Neutrophil (primary cell): ENCODE measurements around the gene LCE3C.

Experiments used
- H3K27ac ChIP-seq: fragments of 200-600 bp; sonication (generic); 2 replicates; pipeline ENCODE4 v1.5.1; 2016; ENCODE audit warnings: mild to moderate bottlenecking, moderate library complexity
- H3K27me3 ChIP-seq: fragments of 200-600 bp; sonication (generic); 2 replicates; pipeline ENCODE4 v1.6.0; 2016; ENCODE audit warnings: mild to moderate bottlenecking
- H3K36me3 ChIP-seq: fragments of 200-600 bp; sonication (generic); 2 replicates; pipeline ENCODE4 v1.5.1; 2017
- H3K4me1 ChIP-seq, 2 experiments: fragments of 200-600 bp in 1 of 2; sonication (generic) in 1 of 2; 1 replicate in 1 of 2; 2 replicates in 1 of 2; pipeline versions ENCODE4 v1.5.1 to v1.6.1; 2013 to 2016; ENCODE audit warnings: low read depth in 1 of 2, low read length in 1 of 2, mild to moderate bottlenecking in 1 of 2, moderate library complexity in 1 of 2; ENCODE audit not compliant: control insufficient read depth in 1 of 2, insufficient read depth in 1 of 2
- H3K4me3 ChIP-seq, 2 experiments: fragments of 200-600 bp in 1 of 2; sonication (generic) in 1 of 2; 1 replicate in 1 of 2; 2 replicates in 1 of 2; pipeline ENCODE4 v1.5.1; 2013 to 2016; ENCODE audit warnings: low read depth in 1 of 2, low read length in 1 of 2, mild to moderate bottlenecking in 1 of 2, moderate library complexity in 1 of 2
- H3K9me3 ChIP-seq: fragments of 200-600 bp; sonication (generic); 2 replicates; pipeline ENCODE4 v1.5.1; 2016
- TF ChIP-seq, protein P1 (sequence below): fragments of 200-600 bp; sonication (generic); IDR thresholded peaks from 2 replicates; pipeline ENCODE4 v1.5.1; 2016; ENCODE audit warnings: antibody characterized with exemption

LCE3C gene

DNA sequence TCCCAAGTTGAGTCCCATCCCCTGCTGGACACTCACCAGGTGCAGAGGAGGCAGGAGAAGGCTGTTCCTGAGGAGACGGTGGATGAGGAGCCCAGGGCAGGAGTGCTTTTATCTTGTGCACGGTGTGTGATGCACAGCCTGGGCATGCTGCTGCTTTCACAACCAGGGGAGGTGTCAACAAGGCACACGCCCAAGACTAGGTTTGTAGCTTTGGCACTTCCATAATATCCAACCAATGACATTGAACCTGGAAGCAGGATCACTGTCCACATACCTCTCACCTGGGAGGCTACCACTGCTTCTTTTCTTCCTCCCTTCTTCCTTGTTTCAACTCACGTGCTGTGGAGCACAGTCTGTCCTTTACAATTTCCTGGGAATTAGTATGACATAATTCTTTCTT, 19.6 kb upstream of the LCE3C start, which contains the start of gene LCE3D:
TSS of gene LCE3D (minus strand) at position 84 of the 400 bp plus-strand sequence. CDS start 580 bp downstream, outside the sequence.
- H3K27me3 ChIP-seq: no peaks in the 10 kb centered on the region
- H3K4me1 ChIP-seq: no peaks in the 10 kb centered on the region
- no peaks in the 10 kb centered on the region for H3K9me3 ChIP-seq
- no peaks in the 10 kb centered on the region for H3K36me3 ChIP-seq
- H3K27ac ChIP-seq: no peak within 1 kb of the TSS
- TF ChIP-seq, protein P1, sequence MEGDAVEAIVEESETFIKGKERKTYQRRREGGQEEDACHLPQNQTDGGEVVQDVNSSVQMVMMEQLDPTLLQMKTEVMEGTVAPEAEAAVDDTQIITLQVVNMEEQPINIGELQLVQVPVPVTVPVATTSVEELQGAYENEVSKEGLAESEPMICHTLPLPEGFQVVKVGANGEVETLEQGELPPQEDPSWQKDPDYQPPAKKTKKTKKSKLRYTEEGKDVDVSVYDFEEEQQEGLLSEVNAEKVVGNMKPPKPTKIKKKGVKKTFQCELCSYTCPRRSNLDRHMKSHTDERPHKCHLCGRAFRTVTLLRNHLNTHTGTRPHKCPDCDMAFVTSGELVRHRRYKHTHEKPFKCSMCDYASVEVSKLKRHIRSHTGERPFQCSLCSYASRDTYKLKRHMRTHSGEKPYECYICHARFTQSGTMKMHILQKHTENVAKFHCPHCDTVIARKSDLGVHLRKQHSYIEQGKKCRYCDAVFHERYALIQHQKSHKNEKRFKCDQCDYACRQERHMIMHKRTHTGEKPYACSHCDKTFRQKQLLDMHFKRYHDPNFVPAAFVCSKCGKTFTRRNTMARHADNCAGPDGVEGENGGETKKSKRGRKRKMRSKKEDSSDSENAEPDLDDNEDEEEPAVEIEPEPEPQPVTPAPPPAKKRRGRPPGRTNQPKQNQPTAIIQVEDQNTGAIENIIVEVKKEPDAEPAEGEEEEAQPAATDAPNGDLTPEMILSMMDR: no peak
- no peak within 1 kb of the TSS for H3K4me3 ChIP-seq

DNA sequence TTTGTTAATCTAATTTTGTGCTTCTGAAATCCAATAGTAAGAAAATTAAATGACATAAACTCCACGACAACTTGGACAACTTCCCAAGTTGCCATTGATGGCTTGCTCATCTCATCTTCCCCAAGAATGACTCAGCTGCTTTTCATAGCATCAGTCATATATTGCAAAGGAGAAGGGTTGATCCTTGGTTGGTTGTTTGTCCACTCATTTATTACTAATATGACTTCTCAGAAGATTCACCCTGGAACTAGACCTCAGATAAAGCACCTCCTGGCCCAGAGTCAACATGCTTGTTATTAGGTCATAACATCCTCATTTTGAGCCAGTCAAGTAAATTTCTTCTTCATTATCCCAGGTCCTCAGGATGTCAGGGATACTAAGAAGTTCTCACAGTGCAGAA, 17.4 kb upstream of the LCE3C start:
- Histone ChIP-seq H3K27ac (no peak overlapping the region), H3K36me3 (no peaks in the 10 kb centered on the region), H3K4me3 (no peak overlapping the region), H3K4me1 (no peaks in the 10 kb centered on the region), H3K9me3 (no peaks in the 10 kb centered on the region), H3K27me3 (no peaks in the 10 kb centered on the region)
- TF ChIP-seq, protein P1: no peak

DNA sequence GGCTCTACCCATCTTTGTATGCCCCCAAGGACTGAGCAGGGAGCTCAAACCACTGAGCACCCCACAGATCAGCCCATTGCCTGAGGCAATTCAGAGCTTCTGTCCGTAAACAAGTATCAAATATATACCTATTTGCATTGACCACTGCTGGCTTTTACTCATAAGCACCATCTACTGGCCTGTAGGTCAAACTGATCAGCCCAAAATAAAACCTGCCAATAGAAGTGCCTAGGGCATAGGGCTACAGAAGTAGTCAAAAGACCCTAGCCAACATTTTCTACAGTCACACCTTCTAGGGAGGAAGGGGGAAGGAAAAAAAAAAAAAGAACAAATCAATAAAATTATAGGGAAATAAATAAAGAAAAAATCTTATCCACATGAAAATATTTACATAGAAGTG, 14.4 kb upstream of the LCE3C start:
- Histone ChIP-seq H3K9me3 (no peaks in the 10 kb centered on the region), H3K27me3 (no peaks in the 10 kb centered on the region), H3K36me3 (no peaks in the 10 kb centered on the region), H3K4me1 (no peaks in the 10 kb centered on the region), H3K4me3 (no peak overlapping the region), H3K27ac (no peak overlapping the region)
- TF ChIP-seq, protein P1: no peak

DNA sequence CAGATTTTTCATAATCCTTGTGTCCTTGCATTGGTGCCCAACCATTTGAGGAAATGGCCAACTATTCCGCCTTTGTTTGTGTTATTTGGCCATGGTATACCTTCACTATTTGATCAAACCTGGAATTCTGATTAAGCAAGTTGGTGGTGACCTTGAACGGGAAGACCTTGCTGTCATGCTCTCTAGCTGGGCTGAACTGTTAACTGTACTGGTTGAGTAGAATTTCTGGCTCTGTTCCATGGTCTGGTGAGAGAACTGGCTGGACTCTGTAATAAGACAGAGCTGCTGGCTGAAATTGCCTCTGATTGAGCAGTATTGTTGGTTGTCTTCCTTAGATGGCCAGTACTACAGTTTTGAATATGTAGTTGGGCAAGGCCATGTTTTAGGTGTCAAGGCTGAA, 3.0 kb upstream of the LCE3C start:
- Histone ChIP-seq H3K9me3 (no peaks in the 10 kb centered on the region), H3K4me3 (no peak overlapping the region), H3K27ac (no peak overlapping the region), H3K27me3 (no peaks in the 10 kb centered on the region), H3K4me1 (no peaks in the 10 kb centered on the region), H3K36me3 (no peaks in the 10 kb centered on the region)
- TF ChIP-seq, protein P1: no peak

DNA sequence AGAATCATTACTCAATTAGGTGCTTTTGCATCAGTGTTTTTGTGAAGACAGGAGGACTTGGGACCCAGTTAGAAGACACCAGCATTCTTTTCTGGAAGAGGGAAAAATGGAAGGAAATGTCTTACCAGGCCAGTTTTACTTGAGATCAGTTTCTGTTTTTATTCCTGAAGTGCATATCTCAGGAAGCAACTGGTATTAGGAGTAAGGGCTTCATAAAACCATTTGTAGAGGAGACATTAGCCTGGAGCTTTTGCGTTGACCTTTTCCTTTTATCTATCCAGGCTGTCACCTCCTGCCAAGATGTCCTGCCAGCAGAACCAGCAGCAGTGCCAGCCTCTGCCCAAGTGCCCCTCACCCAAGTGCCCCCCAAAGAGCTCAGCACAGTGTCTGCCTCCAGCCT, 13.5 kb downstream of the LCE3C start, which contains the start of gene LCE3B:
TSS of gene LCE3B (plus strand) at position 301 of the 400 bp plus-strand sequence. CDS start at position 301, 0 bp downstream.
- Histone ChIP-seq H3K4me1 (no peaks in the 10 kb centered on the region), H3K4me3 (no peak within 1 kb of the TSS), H3K27me3 (no peaks in the 10 kb centered on the region), H3K9me3 (no peaks in the 10 kb centered on the region), H3K27ac (no peak within 1 kb of the TSS), H3K36me3 (no peaks in the 10 kb centered on the region)
- TF ChIP-seq, protein P1: no peak

DNA sequence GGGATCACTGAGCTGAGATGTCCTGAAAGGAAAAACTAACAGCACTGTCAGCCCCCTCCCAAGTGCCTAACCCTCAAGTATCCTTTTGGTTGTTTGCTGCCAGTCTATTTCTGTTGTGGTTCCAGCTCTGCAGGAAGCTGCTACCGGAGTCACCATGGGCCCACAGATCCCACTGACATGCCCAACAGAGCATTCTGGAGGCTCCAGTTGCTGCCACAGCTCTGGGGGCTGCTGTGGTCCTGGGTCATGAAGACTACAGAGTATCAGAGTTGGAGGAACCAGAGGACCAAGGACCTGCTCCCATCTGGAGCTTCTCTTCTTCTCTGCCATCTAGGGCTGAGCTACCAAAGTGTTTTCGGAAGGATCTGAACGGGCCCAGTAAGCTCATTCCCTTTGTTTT, 22.0 kb downstream of the LCE3C start:
- Histone ChIP-seq H3K27me3 (peaks cover 25% of the 10 kb centered on the region), H3K4me1 (no peaks in the 10 kb centered on the region), H3K27ac (no peak overlapping the region), H3K36me3 (no peaks in the 10 kb centered on the region), H3K4me3 (no peak overlapping the region), H3K9me3 (peaks cover 3% of the 10 kb centered on the region)
- TF ChIP-seq, protein P1: no peak
